ENCODE results near the gene EYA3.

The EYA3 gene

DNA sequence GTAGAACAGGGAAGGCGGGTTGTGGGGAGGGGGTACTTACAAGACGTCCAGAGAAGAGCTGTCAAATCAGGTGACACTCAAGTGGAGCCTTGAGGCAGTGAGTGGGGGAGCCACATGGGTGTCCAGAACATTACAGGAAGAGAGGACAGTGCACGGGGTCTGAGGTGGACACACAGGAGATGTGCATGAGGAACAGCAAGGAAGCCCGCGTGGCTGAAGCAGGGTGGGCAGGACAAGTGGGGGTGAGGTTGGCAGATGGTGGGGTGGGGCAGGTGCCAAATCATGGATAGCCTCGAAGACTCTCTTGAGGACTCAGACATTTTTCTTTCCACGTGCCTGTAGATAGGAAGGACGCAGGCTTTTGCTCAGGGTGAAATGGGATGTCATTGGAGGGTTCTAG, 152.7 kb downstream of the EYA3 start:
- no peak for DNase-seq

DNA sequence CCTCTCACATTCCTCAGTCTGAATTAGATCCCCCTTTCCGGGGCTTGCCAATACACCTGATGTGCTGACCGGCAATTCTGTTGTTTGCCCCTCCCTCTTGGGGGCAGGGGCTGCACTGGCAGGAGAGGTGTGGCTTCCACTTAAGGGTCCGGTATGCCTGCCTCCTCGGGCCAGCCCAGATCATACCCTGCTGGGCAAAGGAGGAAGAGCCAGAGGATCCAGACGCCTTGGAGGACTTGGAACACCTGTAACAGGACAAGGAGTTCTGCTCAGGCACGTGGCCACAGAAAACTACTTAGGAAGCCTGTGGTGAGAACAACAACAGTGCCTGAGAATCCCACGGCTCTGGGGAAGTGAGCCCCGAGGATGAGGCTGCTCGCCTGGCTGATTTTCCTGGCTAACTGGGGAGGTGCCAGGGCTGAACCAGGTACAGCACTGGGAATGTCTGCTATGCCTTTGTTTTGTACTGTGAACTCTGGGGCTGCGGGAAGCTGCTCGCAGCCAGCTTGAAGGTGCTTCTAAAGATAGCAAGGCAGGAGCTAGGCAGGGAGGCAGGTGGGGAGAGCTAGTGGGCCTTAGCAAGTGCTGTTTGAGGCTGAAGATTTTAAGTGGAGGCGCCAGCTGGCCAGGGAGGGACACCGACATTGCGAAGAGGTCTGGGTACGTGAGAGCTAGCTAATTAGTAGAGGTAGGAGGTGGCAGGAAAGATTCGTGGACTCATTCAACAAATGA, 153.4 kb downstream of the EYA3 start, which contains the start of gene SMPDL3B:
TSS of gene SMPDL3B (plus strand) at position 183 of the 732 bp plus-strand sequence. CDS start at position 367, 184 bp downstream.
- peak; percentile 83 for DNase-seq

DNA sequence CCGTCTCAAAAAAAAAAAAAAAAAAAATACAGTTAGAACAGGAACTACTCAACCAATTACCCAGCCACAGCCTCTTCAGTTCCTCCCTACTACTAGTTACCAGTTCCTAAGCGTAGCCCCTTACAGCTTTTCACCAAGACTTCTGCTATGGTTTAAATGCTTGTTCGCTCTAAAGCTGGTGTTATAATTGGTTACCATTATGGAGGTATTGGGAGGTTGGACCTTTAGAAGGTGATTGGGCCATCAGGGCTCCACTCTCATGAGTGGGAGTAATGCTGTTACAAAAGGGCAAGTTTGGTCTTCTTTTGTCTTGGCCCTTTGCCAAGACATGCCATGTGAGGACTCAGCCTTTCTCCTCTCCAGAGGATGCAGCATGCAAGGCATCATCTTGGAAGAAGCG, 156.7 kb downstream of the EYA3 start:
- no peak for DNase-seq

DNA sequence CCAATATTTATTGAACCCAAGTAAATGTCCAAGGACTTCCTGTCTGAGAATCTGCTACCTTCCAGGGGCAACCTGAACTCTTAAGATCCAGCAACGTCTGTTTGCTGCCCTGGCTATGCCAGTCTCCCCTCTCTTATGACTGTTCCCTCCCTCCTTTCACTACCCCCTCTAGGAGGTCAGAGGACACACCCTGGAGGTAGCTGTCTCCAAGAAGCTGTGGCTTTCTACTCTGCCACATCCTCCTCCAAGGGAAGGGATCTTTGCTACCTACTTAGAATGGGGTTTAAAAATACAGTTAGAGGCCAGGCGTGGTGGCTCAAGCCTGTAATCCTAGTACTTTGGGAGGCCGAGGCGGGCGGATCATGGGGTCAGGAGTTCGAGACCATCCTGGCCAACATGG, 157.2 kb downstream of the EYA3 start:
- DNase-seq, result no peak

DNA sequence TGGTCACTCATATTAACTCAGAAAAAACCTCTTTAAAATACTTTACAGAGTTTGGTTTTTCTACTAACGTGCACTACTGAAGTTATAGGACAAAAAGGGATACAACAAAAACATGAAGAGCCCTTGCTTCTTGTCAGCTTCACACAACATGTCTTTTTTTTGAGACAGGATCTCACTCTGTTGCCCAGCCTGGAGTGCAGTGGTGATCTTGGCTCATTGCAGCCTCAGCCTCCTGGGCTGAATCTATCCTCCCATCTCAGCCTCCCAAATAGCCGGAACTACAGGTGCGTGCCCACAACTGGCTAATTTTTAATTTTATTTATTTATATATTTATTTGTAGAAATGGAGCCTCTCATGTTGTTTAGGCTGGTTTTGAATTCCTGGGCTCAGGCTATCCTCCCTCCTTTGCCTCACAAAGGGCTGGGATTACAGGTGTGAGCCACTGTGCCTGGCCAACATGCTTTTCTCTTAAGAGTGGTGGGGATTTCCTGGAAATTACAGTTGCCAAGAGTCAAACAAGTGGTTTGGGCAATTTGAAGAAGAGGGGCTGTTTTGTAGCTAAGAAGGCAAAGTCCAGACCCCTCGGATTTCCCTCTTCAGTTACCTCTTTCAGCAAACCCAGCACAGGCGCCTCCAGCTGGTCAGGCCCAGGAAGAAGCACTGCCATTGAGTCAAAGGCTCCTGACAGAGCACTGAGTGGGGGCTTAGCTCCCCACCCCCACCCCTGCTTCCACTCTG, 160.0 kb downstream of the EYA3 start:
- DNase-seq, result no peak

DNA sequence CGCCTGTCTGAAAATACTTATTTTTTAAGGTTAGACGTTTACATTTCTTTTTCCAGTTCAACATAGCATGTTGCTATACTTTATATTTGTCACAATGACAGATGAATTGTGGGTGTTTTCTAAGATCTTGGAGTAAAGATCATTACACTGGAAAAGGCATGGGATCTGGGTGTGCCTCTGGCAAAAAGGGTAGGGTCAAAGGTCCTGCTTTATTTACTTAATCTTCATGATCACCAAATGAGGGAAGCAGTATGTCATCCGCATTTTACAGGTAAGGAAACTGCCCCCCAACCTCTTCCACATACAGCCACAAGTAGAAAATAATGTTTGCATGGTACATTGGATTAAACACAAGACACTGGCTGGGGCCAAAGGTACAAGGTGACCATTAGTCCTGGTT, 166.1 kb downstream of the EYA3 start:
- no peak for DNase-seq

All from DMS79 (cell line).